Ishikawa (cell line): Measurements from ENCODE around the gene ARMH3.

Experiments used
- EP300 ChIP-seq: IDR thresholded peaks from 2 replicates; pipeline ENCODE4 v1.6.1; 2012; ENCODE audit warnings: borderline replicate concordance
- NFIC ChIP-seq: IDR thresholded peaks from 2 replicates; pipeline ENCODE4 v1.6.1; 2012
- RAD21 ChIP-seq: IDR thresholded peaks from 2 replicates; pipeline ENCODE4 v1.6.1; 2012; ENCODE audit warnings: low read depth
- TAF1 ChIP-seq: IDR thresholded peaks from 2 replicates; pipeline ENCODE4 v1.6.1; 2012; ENCODE audit warnings: low read depth, mild to moderate bottlenecking
- TEAD4 ChIP-seq: IDR thresholded peaks from 2 replicates; pipeline ENCODE4 v1.6.1; 2012
- YY1 ChIP-seq: IDR thresholded peaks from 2 replicates; pipeline ENCODE4 v1.6.1; 2012; ENCODE audit warnings: low read depth
- ZBTB7A ChIP-seq: IDR thresholded peaks from 2 replicates; pipeline ENCODE4 v1.6.1; 2012; ENCODE audit warnings: low read depth

DNA sequence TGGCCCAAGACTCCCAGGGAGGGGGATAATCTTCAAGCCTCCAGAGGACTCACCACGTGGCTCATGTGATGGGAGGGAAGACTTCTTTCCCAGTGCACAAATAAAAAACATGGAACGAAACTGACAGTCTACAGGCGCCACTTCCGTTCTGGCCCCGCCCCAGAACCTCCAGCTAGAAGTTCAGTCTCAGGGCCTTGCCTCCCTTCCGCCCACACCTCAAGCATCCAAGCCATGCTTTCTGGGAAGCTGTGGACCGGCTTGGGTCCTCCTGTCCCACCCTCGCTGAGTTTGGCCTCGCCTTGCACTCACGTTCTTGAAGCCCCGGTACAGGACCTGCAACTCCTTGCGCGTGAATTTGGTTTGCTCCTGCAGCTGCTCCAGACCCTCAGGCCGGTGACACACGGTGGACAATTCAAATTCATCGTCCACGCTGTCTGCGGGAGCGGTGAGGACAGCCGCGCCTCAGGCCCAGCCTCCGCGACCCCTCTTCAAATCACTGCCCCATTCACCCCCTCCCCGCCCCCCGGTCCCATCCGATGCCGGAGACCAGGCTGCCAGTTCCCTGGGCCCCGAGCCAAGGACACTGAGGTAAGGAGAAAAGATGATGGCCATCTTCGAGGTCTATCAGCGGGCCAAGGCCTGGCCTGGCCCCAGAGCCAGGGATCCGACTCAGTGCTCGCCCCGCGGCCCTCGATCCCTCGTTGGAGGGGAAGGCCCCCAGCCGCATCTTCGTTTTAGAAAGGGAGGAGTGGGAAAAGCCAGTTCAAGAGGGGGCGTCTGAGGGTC is 227.0 kb downstream of the ARMH3 start:
- TF ChIP-seq EP300 (no peak; the same call in 1 of the 2 replicates), TEAD4 (no peak), TAF1 (no peak), ZBTB7A (no peak), YY1 (no peak), NFIC (no peak), RAD21 (no peak)
